GM18526 (cell line): ENCODE data around the gene AMBN.

Experiments
- POLR2A ChIP-seq: IDR thresholded peaks from 3 replicates; pipeline ENCODE4 v1.6.1; 2011; ENCODE audit not compliant: insufficient read length; ENCODE audit errors: extremely low read depth

Gene AMBN, protein sequence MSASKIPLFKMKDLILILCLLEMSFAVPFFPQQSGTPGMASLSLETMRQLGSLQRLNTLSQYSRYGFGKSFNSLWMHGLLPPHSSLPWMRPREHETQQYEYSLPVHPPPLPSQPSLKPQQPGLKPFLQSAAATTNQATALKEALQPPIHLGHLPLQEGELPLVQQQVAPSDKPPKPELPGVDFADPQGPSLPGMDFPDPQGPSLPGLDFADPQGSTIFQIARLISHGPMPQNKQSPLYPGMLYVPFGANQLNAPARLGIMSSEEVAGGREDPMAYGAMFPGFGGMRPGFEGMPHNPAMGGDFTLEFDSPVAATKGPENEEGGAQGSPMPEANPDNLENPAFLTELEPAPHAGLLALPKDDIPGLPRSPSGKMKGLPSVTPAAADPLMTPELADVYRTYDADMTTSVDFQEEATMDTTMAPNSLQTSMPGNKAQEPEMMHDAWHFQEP

DNA sequence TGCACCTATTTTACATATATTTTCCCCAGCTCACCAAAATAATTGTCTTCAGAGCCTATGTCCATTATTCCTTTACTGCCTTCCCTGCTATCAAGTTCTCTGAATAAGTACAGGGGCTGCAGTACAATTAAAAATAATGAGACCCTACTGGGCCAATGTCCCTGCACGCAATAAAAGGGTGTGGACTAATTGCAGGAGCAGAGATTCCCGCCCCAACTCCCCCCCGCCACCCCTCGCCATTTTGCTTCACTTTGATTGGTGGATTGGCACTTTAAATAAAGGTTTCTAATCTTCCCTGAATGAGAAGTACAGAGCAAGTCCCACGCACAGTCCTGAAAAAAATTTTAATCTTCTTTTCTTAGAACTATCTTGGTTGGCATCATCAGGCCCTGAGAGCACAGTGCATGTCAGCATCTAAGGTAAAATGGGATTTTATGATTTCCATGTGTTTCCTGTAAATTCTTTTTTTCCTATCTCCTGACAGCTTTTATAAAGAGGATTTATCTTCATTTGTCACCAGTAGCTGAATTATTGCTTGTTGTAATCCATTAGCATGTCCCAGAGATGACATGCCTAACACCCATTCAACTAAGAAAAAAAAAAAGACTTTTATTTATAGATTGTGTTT lies at the start of gene AMBN:
Gene AMBN, plus strand, starts transcription at position 302 of the 628 bp plus-strand sequence. Its CDS starts 103 bp downstream, at position 405.
- no peak for TF ChIP-seq POLR2A

DNA sequence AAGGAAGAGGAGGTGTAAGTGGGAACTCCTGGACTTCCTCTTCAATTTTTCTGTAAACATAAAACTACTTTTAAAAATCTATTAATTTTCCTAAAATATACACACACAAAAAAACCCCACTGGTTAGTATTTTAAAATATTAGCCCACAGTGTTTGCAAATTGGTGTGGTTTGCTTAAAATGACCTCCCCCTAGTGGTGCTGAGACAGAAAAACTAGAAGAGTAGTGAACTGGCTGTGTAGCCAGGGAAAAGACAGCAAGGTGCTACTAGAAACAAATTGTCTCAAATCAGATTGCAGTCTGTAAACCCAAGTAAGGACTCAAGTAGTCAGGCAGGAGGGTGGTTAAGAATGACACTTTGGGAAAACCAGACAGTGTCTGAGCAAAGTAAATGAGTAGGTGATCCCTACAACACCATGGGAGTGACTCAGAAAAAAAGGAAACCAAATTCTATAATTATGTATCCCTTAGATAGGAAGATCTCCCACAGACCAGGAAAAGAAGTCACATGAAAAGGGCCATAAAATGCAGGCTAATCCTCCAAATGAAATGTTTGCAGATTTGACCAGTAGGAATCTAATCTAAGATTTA lies 47.7 kb upstream of the AMBN start:
- no peak for TF ChIP-seq POLR2A

DNA sequence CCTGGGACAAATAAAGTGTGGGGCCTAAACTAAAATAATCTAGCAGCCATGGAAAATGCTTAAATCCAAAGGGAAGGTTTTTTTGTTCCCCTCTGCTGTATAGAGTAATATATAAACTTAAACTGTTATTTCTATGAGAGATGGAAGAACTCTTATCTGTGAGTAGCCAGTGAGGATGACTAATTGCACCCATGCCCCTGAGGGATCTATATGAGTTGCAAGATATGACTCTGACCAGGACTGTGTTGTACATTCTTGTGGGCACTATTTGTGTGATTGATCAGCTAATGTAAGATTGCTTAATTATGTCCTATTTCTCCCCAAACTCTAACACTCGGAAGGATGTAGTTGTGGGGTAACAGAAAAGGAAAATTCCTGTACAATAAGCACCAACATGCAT lies 35.2 kb upstream of the AMBN start:
- no peak for TF ChIP-seq POLR2A

DNA sequence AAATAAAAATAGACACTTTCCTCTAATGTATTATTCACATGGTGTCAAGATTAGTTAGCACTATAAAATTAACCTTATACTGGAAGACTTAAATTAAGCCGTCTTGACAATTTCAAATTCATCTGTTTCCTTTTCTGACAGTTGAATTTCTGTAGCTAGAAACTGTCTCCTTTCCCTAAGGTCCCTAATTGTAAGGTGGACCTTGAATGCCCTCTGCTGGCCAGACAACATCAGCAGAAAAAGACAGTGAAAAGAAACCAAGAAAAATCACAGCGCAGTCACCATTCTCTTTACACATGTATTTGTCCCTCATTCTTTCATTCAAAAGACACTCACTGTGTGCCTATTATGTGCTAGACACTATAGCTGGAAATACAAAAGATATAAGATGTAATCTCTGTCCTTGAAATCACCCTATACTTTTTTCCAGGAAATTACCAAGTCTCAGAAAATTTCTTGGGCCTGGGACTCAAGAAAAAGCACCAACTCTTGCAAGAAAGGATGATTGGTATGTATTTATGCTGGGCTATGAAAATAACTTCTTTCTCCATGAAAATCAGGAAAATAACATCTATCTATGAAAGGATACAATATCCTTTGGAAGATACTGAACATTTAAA lies 32.7 kb upstream of the AMBN start:
- no peak for TF ChIP-seq POLR2A

DNA sequence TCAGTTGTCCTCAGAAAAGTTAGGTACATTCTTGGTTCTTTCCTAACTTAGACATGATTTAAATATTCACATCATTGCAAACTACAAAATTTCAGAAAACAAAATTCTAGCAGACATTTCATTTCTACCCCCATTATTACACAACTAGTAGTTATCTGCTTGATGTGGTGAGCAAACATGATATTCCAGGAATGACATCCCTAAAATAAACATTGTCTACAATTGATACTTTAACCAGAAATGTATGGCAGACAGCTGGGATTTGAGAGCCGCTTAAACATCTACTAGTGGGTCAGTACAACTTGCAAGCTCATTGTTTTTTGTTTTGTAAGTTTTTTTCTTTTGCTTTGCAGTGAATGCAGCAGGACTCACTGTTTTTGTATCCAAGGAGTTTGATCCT lies 32.1 kb upstream of the AMBN start:
- TF ChIP-seq POLR2A, result no peak

DNA sequence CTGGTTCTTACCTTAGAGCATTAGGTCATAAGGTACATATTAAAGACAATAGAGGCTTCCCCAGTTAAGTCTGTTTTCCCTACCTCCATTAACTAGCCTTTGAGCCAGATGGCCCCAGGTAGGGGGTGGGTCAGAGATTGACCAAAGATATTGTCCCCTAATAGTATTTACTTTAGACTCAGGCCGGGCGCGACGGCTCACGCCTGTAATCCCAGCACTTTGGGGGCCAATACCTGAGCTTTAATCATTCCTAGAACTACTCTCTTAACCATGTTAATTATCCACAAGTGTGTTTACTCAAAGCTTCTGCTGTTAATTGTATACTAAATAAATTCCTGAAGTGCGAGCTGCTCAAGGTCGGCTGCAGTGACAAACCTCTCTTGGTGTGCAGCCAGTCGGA lies 28.0 kb upstream of the AMBN start:
- no peak for TF ChIP-seq POLR2A

DNA sequence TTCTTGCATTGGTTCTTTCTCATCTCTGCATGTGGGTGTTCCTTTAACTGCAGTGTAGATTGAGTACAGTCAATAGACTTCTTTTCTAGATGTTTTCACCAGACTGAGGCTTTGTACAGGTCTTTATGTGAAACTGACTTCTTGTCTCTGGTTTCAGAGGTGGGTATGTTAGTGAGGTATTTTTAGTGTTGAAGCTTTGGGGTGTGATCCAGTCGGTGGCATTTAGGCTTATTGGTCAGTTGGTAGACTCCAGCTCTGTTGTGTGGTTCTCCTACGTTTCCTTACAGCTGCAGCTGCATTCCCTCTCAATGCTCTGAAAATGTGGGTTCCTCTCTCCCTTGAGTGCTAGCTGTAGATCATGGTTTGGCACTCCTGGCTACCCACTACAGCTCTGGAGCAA lies 21.3 kb upstream of the AMBN start:
- no peak for TF ChIP-seq POLR2A

DNA sequence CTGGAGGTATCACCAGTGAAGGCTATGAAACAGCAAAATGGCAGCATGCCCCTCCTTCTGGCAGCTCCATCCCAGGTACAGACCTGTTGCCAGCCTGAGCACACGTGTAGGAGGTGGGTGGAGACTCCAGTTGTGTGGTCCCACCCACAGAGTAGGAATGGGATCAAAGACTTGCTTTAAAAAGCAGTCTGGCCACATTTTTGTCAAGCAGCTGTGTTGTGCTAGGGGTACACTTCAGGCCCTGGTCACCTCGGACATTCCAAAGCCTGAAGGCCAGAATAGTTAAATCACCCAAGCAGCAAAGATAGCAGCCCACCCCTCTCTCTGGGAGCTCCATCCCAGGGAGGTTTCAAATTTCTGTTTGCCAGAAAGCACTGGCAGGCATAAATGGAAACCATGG lies 20.3 kb upstream of the AMBN start:
- no peak for TF ChIP-seq POLR2A

DNA sequence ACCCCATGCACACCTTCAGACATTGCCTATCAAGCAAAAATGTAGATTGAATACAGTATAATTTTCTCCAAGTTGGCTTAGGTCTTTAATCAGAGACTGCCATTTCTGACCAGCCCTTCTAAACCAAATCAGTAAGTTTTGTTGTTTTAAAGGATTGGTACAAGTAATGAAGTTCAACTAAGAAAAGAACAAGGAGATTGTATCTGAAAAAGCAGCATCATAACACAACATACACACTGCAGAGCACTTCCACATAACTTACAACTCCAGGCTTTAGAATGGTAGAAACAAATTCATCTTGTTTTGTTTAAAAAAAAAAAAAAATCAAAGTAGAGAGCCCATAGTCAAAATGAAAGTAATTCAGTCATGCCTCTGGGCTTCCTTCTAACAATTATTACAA lies 16.1 kb upstream of the AMBN start:
- TF ChIP-seq POLR2A, result no peak

DNA sequence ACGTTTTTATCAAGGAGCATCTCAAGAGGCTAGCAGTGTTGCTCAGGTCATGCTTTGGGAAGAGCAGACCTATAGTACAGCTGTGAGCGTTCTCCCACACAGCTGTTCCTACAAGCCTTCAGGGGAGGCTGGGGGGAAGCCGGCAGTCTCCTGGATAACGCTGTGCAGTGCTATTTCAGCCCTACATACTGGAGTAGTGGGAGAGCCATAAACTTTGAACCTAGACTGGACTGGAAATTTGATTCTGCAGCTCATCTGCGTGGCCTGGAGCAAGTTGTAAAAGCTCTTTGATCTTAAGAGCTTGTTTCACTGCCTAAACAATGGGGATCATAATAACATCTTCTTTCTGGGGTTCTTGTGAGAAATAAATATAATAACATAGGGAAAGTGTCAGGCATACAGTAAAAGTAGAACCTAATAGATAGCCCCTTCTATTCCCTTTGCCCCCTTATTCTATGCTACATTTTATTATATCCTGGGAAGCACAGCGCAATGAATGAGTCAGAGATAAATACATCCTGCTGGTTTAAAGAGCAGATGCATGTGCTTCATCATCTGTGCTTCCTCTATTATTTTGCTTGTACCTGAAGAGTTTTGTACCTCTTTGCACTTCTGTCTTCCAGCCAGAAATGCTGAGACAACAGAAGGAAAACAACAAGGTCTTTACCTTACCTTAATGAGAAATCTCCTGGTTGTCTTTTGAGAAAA lies 14.7 kb upstream of the AMBN start:
- no peak for TF ChIP-seq POLR2A

DNA sequence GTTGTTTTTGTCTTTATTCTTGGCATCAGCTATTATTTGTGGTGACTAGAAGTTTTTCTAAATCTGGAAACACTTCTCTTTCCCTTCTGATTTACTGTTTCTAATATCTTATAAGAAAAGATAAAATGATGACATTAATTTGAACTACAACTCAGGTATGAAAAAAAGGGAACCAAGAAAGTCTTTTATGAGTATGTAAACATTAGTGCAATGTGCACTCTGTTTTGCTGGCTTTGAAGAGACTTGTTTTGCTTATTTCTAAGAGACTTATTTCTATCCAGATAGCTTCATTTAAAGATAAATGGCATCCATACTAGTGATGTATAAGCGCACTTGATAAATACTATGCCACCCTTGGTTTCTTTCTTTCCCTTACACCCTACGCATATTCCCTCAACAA lies 10.1 kb upstream of the AMBN start:
- no peak for TF ChIP-seq POLR2A

DNA sequence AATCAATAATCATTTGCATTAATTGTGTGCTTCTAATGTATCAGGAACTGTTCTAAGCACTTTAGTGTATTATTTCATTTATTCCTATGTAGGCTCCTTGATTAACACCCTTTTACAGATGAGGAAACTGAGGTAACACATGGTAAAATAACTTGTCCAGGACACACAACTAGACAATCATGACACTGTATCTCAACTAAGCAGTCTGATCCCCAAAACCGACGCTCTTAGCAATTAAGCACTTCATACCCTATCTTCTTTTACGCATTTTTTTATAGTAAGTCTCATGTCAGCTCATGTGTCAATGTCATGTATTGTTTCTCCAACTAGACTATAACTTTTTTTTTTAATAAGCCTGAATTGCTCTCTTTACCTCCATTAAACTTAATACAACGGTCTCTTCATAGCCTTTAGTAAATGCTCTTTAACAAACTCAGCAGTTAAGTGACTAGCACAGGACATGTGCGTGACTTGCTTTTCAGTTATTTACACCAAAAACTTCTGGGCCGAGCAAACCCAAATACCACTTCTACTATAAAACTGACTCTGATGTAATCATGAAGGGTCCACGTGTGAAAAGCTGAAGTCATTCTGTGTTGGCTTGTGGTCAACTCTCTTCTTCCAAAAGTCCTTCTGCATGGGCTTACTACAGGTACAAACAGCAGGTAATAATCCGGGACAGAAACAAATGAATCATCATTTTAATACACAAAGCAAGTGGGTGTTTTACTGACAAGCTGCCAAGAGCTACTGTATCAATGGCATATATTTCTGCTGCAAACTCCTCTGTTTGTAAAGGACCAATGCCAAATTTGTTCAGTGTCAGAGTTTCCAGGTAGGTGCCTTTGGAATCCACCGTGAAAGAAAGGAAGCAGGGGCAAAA lies 7.9 kb upstream of the AMBN start:
- TF ChIP-seq POLR2A, result no peak

DNA sequence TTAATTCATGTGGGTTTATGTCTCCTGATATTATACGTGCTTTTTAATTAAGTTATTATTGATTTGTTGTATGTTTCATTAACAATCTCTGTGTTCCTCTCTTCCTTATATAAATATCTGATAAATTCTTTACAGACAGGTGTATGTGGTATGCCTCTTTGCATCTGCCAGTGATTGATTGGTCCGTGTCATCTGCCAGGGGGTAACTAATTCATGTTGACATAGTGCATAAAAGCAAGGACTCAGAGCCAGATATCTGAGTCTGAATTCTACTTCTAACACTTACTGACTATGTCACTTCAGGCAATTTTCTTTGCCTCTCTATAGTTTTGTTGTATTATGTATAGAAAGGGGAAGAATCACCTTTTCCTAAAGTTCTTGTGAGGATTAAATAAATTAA lies 5.2 kb upstream of the AMBN start:
- TF ChIP-seq POLR2A, result no peak

DNA sequence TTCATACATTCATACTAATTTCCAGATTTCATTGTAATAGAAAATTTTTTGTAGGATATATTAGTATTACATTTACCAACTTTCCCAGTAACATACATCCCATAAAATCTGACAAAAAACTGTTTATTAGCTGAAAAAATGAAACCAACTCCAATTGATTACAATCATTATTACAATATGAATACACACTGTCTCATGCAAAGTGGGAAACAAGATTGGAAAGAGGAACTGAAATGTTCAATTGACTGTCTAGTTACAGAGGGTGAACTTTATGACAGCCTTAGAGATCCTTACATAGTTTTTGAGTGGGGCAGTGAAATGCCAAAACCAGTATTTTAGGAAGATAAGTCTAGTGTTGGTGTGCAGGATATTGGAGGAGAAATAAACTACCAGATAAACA lies 2.3 kb upstream of the AMBN start:
- TF ChIP-seq POLR2A, result no peak

DNA sequence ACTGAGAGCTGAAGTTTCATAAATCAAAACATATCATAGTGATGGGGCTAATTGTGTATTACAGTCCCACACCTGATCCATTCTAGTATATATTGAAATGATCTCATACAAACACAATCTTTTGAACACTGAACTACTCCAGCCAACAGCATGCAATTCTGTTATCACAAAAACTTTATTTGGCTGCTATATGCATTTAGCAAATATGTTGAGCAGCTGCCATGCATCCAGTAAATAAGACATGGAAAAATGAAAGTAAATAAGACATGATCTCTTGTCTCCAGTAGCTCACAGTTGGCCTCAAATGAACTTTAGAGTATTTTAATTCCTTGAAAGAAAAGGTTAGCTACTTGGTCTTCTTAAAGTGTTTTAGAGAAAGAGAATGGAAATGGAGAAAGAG lies 2.1 kb downstream of the AMBN start:
- no peak for TF ChIP-seq POLR2A

DNA sequence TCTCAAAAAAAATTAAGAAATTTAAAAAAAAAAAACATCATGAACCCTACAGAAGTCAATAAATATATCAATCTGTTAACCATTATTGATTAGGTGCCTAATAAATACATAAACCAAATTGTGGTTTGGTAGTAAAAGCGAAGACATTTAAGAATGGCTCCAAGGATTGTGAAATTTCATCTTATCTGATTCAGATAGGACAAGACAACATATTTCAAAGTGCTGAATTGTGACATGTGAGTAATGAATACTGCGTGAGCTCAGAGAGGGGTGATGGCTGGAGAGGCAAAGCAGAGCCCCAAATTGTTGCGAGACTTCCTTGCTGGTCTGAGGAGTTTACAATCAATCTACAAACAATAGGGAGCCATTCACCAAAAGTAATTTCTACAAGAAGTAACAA lies 8.2 kb downstream of the AMBN start:
- no peak for TF ChIP-seq POLR2A
